ENCODE measurements around the gene TBC1D22A. TPM values are rescaled to one million over a fixed set of nuclear protein-coding genes. Genes with fewer than 3 reads are reported as not detected.

The TBC1D22A gene
- polyA plus RNA-seq, 1 donor from 2014 or later, result 9.3 TPM

DNA sequence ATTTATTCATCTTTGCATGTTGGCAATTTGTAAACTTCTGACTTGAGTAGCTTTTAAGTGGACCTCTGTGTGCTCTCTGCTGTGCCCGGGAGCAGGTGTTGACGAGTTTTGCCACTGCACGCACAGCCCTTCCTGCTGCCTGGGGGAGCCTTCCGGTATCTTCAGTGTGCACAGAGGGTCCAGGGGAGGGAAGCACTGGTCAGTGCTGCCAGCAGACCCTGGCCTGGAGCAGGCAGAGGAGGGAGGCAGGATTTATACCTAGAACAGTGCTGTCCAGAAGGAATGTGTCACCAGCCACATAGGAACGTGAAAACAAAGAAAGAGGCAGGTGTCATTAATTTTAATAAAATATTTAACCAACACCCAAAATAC, 403.6 kb downstream of the TBC1D22A start:
- H3K9ac ChIP-seq (ENCODE audit: low read length), result no peak overlapping the region
- H4K20me1 ChIP-seq (ENCODE audit: insufficient read depth), result no peaks in the 10 kb centered on the region
- no peaks in the 10 kb centered on the region for H3F3A ChIP-seq (ENCODE audit: insufficient read depth, low read length, poor library complexity, severe bottlenecking)
- no peaks in the 10 kb centered on the region for H3K79me2 ChIP-seq (replicated peaks; ENCODE audit: insufficient read depth, low read length)
- TF ChIP-seq, protein P1, sequence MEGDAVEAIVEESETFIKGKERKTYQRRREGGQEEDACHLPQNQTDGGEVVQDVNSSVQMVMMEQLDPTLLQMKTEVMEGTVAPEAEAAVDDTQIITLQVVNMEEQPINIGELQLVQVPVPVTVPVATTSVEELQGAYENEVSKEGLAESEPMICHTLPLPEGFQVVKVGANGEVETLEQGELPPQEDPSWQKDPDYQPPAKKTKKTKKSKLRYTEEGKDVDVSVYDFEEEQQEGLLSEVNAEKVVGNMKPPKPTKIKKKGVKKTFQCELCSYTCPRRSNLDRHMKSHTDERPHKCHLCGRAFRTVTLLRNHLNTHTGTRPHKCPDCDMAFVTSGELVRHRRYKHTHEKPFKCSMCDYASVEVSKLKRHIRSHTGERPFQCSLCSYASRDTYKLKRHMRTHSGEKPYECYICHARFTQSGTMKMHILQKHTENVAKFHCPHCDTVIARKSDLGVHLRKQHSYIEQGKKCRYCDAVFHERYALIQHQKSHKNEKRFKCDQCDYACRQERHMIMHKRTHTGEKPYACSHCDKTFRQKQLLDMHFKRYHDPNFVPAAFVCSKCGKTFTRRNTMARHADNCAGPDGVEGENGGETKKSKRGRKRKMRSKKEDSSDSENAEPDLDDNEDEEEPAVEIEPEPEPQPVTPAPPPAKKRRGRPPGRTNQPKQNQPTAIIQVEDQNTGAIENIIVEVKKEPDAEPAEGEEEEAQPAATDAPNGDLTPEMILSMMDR (IDR thresholded peaks at IDR 0.05; ENCODE audit: poor library complexity, severe bottlenecking), result no peak
- no peak for TF ChIP-seq RAD21 (conservative IDR thresholded peaks at IDR 0.05)
- TF ChIP-seq MXI1 (conservative IDR thresholded peaks at IDR 0.05; ENCODE audit: poor library complexity, severe bottlenecking), result no peak
- TF ChIP-seq, protein P2, sequence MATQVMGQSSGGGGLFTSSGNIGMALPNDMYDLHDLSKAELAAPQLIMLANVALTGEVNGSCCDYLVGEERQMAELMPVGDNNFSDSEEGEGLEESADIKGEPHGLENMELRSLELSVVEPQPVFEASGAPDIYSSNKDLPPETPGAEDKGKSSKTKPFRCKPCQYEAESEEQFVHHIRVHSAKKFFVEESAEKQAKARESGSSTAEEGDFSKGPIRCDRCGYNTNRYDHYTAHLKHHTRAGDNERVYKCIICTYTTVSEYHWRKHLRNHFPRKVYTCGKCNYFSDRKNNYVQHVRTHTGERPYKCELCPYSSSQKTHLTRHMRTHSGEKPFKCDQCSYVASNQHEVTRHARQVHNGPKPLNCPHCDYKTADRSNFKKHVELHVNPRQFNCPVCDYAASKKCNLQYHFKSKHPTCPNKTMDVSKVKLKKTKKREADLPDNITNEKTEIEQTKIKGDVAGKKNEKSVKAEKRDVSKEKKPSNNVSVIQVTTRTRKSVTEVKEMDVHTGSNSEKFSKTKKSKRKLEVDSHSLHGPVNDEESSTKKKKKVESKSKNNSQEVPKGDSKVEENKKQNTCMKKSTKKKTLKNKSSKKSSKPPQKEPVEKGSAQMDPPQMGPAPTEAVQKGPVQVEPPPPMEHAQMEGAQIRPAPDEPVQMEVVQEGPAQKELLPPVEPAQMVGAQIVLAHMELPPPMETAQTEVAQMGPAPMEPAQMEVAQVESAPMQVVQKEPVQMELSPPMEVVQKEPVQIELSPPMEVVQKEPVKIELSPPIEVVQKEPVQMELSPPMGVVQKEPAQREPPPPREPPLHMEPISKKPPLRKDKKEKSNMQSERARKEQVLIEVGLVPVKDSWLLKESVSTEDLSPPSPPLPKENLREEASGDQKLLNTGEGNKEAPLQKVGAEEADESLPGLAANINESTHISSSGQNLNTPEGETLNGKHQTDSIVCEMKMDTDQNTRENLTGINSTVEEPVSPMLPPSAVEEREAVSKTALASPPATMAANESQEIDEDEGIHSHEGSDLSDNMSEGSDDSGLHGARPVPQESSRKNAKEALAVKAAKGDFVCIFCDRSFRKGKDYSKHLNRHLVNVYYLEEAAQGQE (IDR thresholded peaks at IDR 0.05; ENCODE audit: borderline replicate concordance), result no peak
- no peak for TF ChIP-seq SMC3 (conservative IDR thresholded peaks at IDR 0.05; ENCODE audit: poor library complexity)
- TF ChIP-seq EP300 (conservative IDR thresholded peaks at IDR 0.05; ENCODE audit: poor library complexity, severe bottlenecking), result no peak
- TF ChIP-seq TAF1 (IDR thresholded peaks at IDR 0.05; ENCODE audit: low read depth), result no peak
- no peak overlapping the region for H3K27ac ChIP-seq (ENCODE audit: low read length)
- H3K36me3 ChIP-seq (ENCODE audit: insufficient read depth, low read length), result no peaks in the 10 kb centered on the region
- no peaks in the 10 kb centered on the region for H3K9me2 ChIP-seq (ENCODE audit: insufficient read depth, low read length)
- H3K4me3 ChIP-seq (ENCODE audit: low read length), result no peak overlapping the region
- H3K9me3 ChIP-seq (ENCODE audit: low read length), result no peaks in the 10 kb centered on the region
- no peak overlapping the region for H3K4me2 ChIP-seq (ENCODE audit: low read length)
- H2AFZ ChIP-seq (ENCODE audit: low read depth, low read length), result no peak overlapping the region
- H3K27me3 ChIP-seq (ENCODE audit: insufficient read depth, low read depth, low read length), result no peaks in the 10 kb centered on the region

DNA sequence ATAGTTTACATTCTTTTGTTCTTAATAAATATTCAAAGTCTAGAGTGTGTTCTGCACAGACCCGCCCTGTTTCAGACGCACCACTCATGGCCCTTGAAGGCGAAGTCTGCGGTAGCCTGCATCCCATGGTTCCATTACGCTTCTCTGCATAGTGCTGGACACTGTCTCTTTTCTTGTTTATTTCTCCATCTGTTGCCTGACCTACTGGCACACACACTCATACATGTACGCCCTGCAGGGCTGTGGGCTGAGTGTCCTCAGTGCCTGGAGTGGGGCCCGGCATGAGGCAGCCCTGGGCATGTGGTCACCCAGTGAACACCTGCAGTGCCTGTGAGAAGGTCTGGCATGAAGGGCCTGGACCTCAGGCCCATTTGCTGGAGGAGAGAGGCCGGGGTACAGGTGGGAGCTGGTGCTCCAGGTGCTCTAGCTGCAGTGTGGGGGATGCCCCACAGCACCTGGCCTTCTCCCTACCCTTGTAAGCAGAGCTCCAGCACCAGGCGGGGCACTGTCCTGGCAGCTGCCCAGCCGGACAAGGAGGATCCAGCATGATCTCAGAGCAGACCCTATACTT, 404.1 kb downstream of the TBC1D22A start:
- Histone ChIP-seq H3K9me3 (ENCODE audit: low read length) (no peaks in the 10 kb centered on the region), H3K4me2 (ENCODE audit: low read length) (no peak overlapping the region), H3F3A (ENCODE audit: insufficient read depth, low read length, poor library complexity, severe bottlenecking) (no peaks in the 10 kb centered on the region), H3K4me3 (ENCODE audit: low read length) (no peak overlapping the region), H3K79me2 (replicated peaks; ENCODE audit: insufficient read depth, low read length) (no peaks in the 10 kb centered on the region), H3K9ac (ENCODE audit: low read length) (no peak overlapping the region), H4K20me1 (ENCODE audit: insufficient read depth) (no peaks in the 10 kb centered on the region), H3K36me3 (ENCODE audit: insufficient read depth, low read length) (no peaks in the 10 kb centered on the region), H2AFZ (ENCODE audit: low read depth, low read length) (no peak overlapping the region), H3K9me2 (ENCODE audit: insufficient read depth, low read length) (no peaks in the 10 kb centered on the region), H3K27me3 (ENCODE audit: insufficient read depth, low read depth, low read length) (no peaks in the 10 kb centered on the region), H3K27ac (ENCODE audit: low read length) (no peak overlapping the region)
- TF ChIP-seq, protein P2 (IDR thresholded peaks at IDR 0.05; ENCODE audit: borderline replicate concordance), result no peak
- TF ChIP-seq, protein P1 (IDR thresholded peaks at IDR 0.05; ENCODE audit: poor library complexity, severe bottlenecking), result no peak
